Activated CD8-positive, alpha-beta T cell treated with anti-CD3 and anti-CD28 coated beads, Interleukin-2, amount 10 ng/mL, durations not matched to agents 7 days and 5 days (primary cell): Measurements from ENCODE around the gene TMEM72. TPM values are rescaled to one million over a fixed set of nuclear protein-coding genes. Genes with fewer than 3 reads are reported as not detected.

ENCODE experiments used
- ATAC-seq: fragments of 150-1000 bp; cut with Tn5 transposase; one replicate; pipeline ENCODE4 v1.10.0; 2021; ENCODE audit warnings: moderate library complexity
- CTCF ChIA-PET: fragments of 350-600 bp; sonication (Branson Sonifier 250); formaldehyde crosslinking; loops from one replicate; lab custom pipeline; 2021; ENCODE audit warnings: antibody characterized with exemption; lab: Charles Lee
- POLR2A ChIA-PET: fragments of 350-600 bp; sonication (Branson Sonifier 250); formaldehyde crosslinking; loops from one replicate; lab custom pipeline; 2021; ENCODE audit warnings: antibody characterized with exemption; lab: Charles Lee
- DNase-seq: peaks from one replicate; pipeline ENCODE4 v3.0.0-alpha.2; 2020
- H3K27ac Mint-ChIP-seq: one replicate; pipeline ENCODE4 v1.8.0; 2021; ENCODE audit warnings: mild to moderate bottlenecking, mixed read lengths
- H3K27me3 Mint-ChIP-seq: one replicate; pipeline ENCODE4 v1.8.0; 2021; ENCODE audit warnings: low read depth, mixed read lengths
- H3K36me3 Mint-ChIP-seq: one replicate; pipeline ENCODE4 v1.8.0; 2021; ENCODE audit warnings: low read depth, mixed read lengths
- H3K4me1 Mint-ChIP-seq: one replicate; pipeline ENCODE4 v1.8.0; 2021; ENCODE audit warnings: low read depth, mixed read lengths
- H3K4me3 Mint-ChIP-seq: one replicate; pipeline ENCODE4 v1.8.0; 2021; ENCODE audit warnings: mild to moderate bottlenecking, mixed read lengths
- H3K9me3 Mint-ChIP-seq: one replicate; pipeline ENCODE4 v1.8.0; 2022; ENCODE audit warnings: mixed read lengths; ENCODE audit not compliant: insufficient read depth
- total RNA-seq, 2 experiments: library from RNA; stranded (reverse); gene quantifications; one replicate each; pipeline ENCODE4 v1.2.3, GENCODE V29; 2021

The TMEM72 gene
- total RNA-seq, 2 experiments from 2014 or later, result not detected

- Mint-ChIP-seq H3K27ac (peak within 1 kb of the TSS; percentile 69), H3K36me3 (peaks cover 11% of the 10 kb centered on the region), H3K4me1 (peaks cover 20% of the 10 kb centered on the region), H3K4me3 (peak within 1 kb of the TSS; percentile 82), H3K9me3 (no peaks in the 10 kb centered on the region), H3K27me3 (no peaks in the 10 kb centered on the region)
- POLR2A ChIA-PET, result interaction anchor here (0.9 to 1.5 kb wide), 4 partner anchors 9 to 42 kb away, joined by 3 to 4 read pairs (median 3); no protein-coding TSS in a partner anchor
- CTCF ChIA-PET, result interaction anchor here (1.0 to 2.1 kb wide), 2 partner anchors 21 to 26 kb away, joined by 3 to 8 read pairs; no protein-coding TSS in a partner anchor
- ATAC-seq (peak; percentile 100), DNase-seq (peak; percentile 93)
Measured at GRCh38 chr10:44959247-44960087, 48.3 kb downstream of the TMEM72 start, which contains the start of gene RASSF4. Gene RASSF4 (plus strand): TSS chr10:44959802. CDS start chr10:44970203, 10,401 bp downstream.

GRCh38 chr10:44960088-44960460 is 48.9 kb downstream of the TMEM72 start:
- ChIA-PET POLR2A (interaction anchor here (0.9 to 1.3 kb wide), 2 partner anchors 11 to 13 kb away, joined by 3 to 4 read pairs; no protein-coding TSS in a partner anchor), CTCF (no interaction called here)
- ATAC-seq, result no peak
- Mint-ChIP-seq H3K4me3 (peak overlapping the region; percentile 82), H3K27me3 (no peaks in the 10 kb centered on the region), H3K4me1 (peaks cover 17% of the 10 kb centered on the region), H3K36me3 (peaks cover 11% of the 10 kb centered on the region), H3K27ac (no peak overlapping the region), H3K9me3 (no peaks in the 10 kb centered on the region)
- DNase-seq, result no peak

GRCh38 chr10:44960482-44961229 is 49.5 kb downstream of the TMEM72 start:
- Mint-ChIP-seq H3K27me3 (no peaks in the 10 kb centered on the region), H3K36me3 (peaks cover 11% of the 10 kb centered on the region), H3K4me1 (peaks cover 17% of the 10 kb centered on the region), H3K9me3 (no peaks in the 10 kb centered on the region), H3K4me3 (peak overlapping the region; percentile 82), H3K27ac (no peak overlapping the region)
- ATAC-seq (no peak), DNase-seq (no peak)
- ChIA-PET CTCF (no interaction called here), POLR2A (interaction anchor here (1.1 to 1.3 kb wide), 2 partner anchors 11 to 19 kb away, joined by 3 to 4 read pairs; no protein-coding TSS in a partner anchor)

GRCh38 chr10:44961230-44961571 is 50.1 kb downstream of the TMEM72 start:
- H3K36me3 Mint-ChIP-seq, result peaks cover 7% of the 10 kb centered on the region
- no peak overlapping the region for H3K4me3 Mint-ChIP-seq
- peaks cover 23% of the 10 kb centered on the region for H3K4me1 Mint-ChIP-seq
- POLR2A ChIA-PET, result interaction anchor here (1.1 to 1.3 kb wide), 2 partner anchors 12 to 19 kb away, joined by 3 to 4 read pairs; no protein-coding TSS in a partner anchor
- DNase-seq (no peak), ATAC-seq (no peak)
- H3K27me3 Mint-ChIP-seq, result no peaks in the 10 kb centered on the region
- H3K9me3 Mint-ChIP-seq, result no peaks in the 10 kb centered on the region
- CTCF ChIA-PET, result no interaction called here
- H3K27ac Mint-ChIP-seq, result no peak overlapping the region

GRCh38 chr10:44961931-44962750 is 51.0 kb downstream of the TMEM72 start:
- H3K9me3 Mint-ChIP-seq, result no peaks in the 10 kb centered on the region
- H3K4me1 Mint-ChIP-seq, result peaks cover 29% of the 10 kb centered on the region
- no peak overlapping the region for H3K27ac Mint-ChIP-seq
- ChIA-PET POLR2A (interaction anchor here (1.1 to 1.3 kb wide), 2 partner anchors 11 to 20 kb away, joined by 3 to 4 read pairs; no protein-coding TSS in a partner anchor), CTCF (interaction anchor here (7.7 kb wide), 1 partner anchor 29 kb away, joined by 53 read pairs; no protein-coding TSS in a partner anchor)
- ATAC-seq, result no peak
- H3K4me3 Mint-ChIP-seq, result no peak overlapping the region
- no peak for DNase-seq
- H3K36me3 Mint-ChIP-seq, result no peaks in the 10 kb centered on the region
- no peaks in the 10 kb centered on the region for H3K27me3 Mint-ChIP-seq

GRCh38 chr10:44962870-44963738 is 52.0 kb downstream of the TMEM72 start:
- ATAC-seq, result no peak
- POLR2A ChIA-PET, result interaction anchor here (1.3 kb wide), 1 partner anchor 10 kb away, joined by 4 read pairs; no protein-coding TSS in a partner anchor
- Mint-ChIP-seq H3K4me1 (peaks cover 34% of the 10 kb centered on the region), H3K36me3 (no peaks in the 10 kb centered on the region), H3K4me3 (no peak overlapping the region), H3K27me3 (no peaks in the 10 kb centered on the region), H3K27ac (no peak overlapping the region), H3K9me3 (no peaks in the 10 kb centered on the region)
- CTCF ChIA-PET, result interaction anchor here (0.9 to 7.7 kb wide), 3 partner anchors 10 to 30 kb away, joined by 3 to 53 read pairs (median 8); no protein-coding TSS in a partner anchor
- no peak for DNase-seq

GRCh38 chr10:44963772-44964633 is 52.9 kb downstream of the TMEM72 start:
- Mint-ChIP-seq H3K36me3 (no peaks in the 10 kb centered on the region), H3K27me3 (no peaks in the 10 kb centered on the region), H3K4me1 (peaks cover 35% of the 10 kb centered on the region), H3K27ac (no peak overlapping the region), H3K4me3 (no peak overlapping the region), H3K9me3 (no peaks in the 10 kb centered on the region)
- ChIA-PET CTCF (interaction anchor here (0.9 to 7.7 kb wide), 3 partner anchors 9 to 31 kb away, joined by 3 to 53 read pairs (median 8); no protein-coding TSS in a partner anchor), POLR2A (interaction anchor here (0.6 kb wide), 1 partner anchor 48 kb away, joined by 4 read pairs; no protein-coding TSS in a partner anchor)
- no peak for ATAC-seq
- no peak for DNase-seq

GRCh38 chr10:44965104-44965503 is 54.0 kb downstream of the TMEM72 start:
- Mint-ChIP-seq H3K9me3 (no peaks in the 10 kb centered on the region), H3K4me3 (no peak overlapping the region), H3K36me3 (no peaks in the 10 kb centered on the region), H3K27ac (no peak overlapping the region), H3K27me3 (no peaks in the 10 kb centered on the region), H3K4me1 (peaks cover 36% of the 10 kb centered on the region)
- DNase-seq, result no peak
- ATAC-seq, result no peak
- POLR2A ChIA-PET, result no interaction called here
- CTCF ChIA-PET, result interaction anchor here (1.3 to 7.7 kb wide), 2 partner anchors 32 to 101 kb away, joined by 3 to 53 read pairs; no protein-coding TSS in a partner anchor

- Mint-ChIP-seq H3K9me3 (no peaks in the 10 kb centered on the region), H3K27ac (no peak overlapping the region), H3K27me3 (no peaks in the 10 kb centered on the region), H3K4me3 (no peak overlapping the region), H3K4me1 (peaks cover 36% of the 10 kb centered on the region), H3K36me3 (no peaks in the 10 kb centered on the region)
- POLR2A ChIA-PET, result interaction anchor here (0.8 kb wide), 1 partner anchor 28 kb away, joined by 3 read pairs; no protein-coding TSS in a partner anchor
- DNase-seq (no peak), ATAC-seq (no peak)
- CTCF ChIA-PET, result interaction anchor here (0.6 to 7.7 kb wide), 5 partner anchors 9 to 101 kb away, joined by 3 to 53 read pairs (median 3); no protein-coding TSS in a partner anchor
Measured at GRCh38 chr10:44965651-44966097, 54.5 kb downstream of the TMEM72 start.
